Measurements from ENCODE around the gene TRPM7. TPM values are rescaled to one million over a fixed set of nuclear protein-coding genes. Genes with fewer than 3 reads are reported as not detected.

Gene TRPM7
- total and polyA plus RNA-seq, 2 of the 8 experiments (the other 6 are each of a cell fraction or from before 2014, with no cell fraction given) = 7.5 to 33.2 TPM

- TF ChIP-seq, protein P1, sequence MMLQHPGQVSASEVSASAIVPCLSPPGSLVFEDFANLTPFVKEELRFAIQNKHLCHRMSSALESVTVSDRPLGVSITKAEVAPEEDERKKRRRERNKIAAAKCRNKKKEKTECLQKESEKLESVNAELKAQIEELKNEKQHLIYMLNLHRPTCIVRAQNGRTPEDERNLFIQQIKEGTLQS (IDR thresholded peaks at IDR 0.05; ENCODE audit: insufficient read depth, low read depth, low read length) = no peak
- no peak for TF ChIP-seq SP1 (IDR thresholded peaks at IDR 0.05; ENCODE audit: low read depth, low read length)
- TF ChIP-seq RFX5 (IDR thresholded peaks at IDR 0.05; ENCODE audit: borderline replicate concordance, low read depth, low read length) = no peak
- no peak for TF ChIP-seq ASH2L (IDR thresholded peaks at IDR 0.05; ENCODE audit: low read length)
Observed at GRCh38 chr15:50558012-50558411, 128.6 kb downstream of the TRPM7 start (continued).

Measured in H1 (cell line).